KG1 (cell line): ENCODE data around the gene GRM1.

Experiments used
- DNase-seq: peaks from one replicate; lab custom pipeline; 2025; lab: John Stamatoyannopoulos, UW

Gene GRM1

DNA sequence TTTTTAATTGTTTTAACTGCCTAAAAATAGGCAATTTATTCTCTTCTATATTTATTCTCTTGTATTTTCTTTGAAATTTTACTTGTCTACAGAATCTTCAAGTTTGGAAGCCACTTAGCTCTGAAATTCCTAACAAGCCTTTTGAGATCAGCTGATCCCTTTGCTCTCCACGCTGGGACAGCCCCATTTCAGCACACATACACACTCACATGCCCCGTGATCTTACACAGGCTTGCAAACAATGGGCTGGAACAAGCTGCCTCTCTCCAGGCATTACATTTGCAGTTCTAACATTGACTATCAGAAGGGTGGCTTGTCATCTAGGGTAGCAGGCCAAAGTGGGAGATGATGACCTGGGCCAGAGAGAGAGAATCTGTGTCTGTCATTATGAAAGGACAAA lies 452.7 kb downstream of the GRM1 start:
- no peak for DNase-seq

DNA sequence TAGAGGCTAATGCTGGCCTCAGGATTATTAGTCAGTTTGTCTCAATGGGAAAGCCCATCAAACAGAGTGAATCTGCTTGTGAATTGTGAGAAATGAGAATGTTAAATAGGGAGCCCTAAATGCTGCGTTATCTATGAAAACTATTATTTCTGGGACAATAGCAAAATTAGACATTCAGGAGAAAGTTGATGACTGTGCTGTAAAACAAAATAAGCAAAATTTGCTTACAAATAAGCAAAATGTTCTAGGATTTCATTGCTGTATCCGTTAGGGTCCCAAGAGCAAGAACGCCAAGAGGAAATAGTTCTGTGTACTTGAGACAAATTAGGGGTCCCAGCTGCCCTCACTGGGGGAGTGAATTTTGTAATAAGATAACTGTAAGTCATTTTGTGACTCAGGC lies 455.5 kb downstream of the GRM1 start:
- DNase-seq, result no peak
